ENCODE results near the gene RNF212B.

- TF ChIP-seq SUZ12 (IDR thresholded peaks at IDR 0.05) (no peak), NFRKB (IDR thresholded peaks at IDR 0.05) (no peak), ELF4 (IDR thresholded peaks at IDR 0.05) (no peak), FOXM1 (IDR thresholded peaks at IDR 0.05; ENCODE audit: borderline replicate concordance) (no peak), BHLHE40 (IDR thresholded peaks at IDR 0.05; ENCODE audit: borderline replicate concordance) (no peak), ARNT (IDR thresholded peaks at IDR 0.05) (no peak), TARDBP (IDR thresholded peaks at IDR 0.05) (no peak), HDGF (IDR thresholded peaks at IDR 0.05; ENCODE audit: borderline replicate concordance) (no peak), SP1 (IDR thresholded peaks at IDR 0.05) (no peak), PKNOX1 (IDR thresholded peaks at IDR 0.05) (no peak), CTBP1 (IDR thresholded peaks at IDR 0.05; ENCODE audit: borderline replicate concordance) (no peak), L3MBTL2 (conservative IDR thresholded peaks at IDR 0.05) (no peak), ZNF384 (IDR thresholded peaks at IDR 0.05) (no peak)
These were observed 7.5 kb downstream of the RNF212B start for GRCh38 chr14:23245282-23245681.

Data from HEK293T (cell line).